Gastrocnemius medialis (tissue), 4 donors: ENCODE data around the gene RDH11. TPM values are rescaled to one million over a fixed set of nuclear protein-coding genes. Genes with fewer than 3 reads are reported as not detected.
A peak's percentile ranks its signal among the peaks of the same experiment; 100 is the strongest.

Experiments
- ATAC-seq, 2 donors: fragments of 150-250 bp; one replicate each; pipeline ENCODE4 v1.9.1; 2016
- DNase-seq, 2 donors: peaks; one replicate each; pipeline ENCODE4 v3.0.0-alpha.2; 2019
- H3K27ac ChIP-seq, 4 donors: fragments of 200-600 bp; sonication (generic); 1 replicate in 1 of 4; 2 replicates in 3 of 4; pipeline ENCODE4 v1.5.1; 2016 to 2018; ENCODE audit warnings: mild to moderate bottlenecking in 2 of 4, moderate library complexity in 1 of 4
- H3K27me3 ChIP-seq, 3 donors: fragments of 200-600 bp; sonication (generic) in 2 of 3; 1 replicate in 1 of 3; 2 replicates in 2 of 3; pipeline versions ENCODE4 v1.5.1 to v1.6.0; 2016 to 2019; ENCODE audit warnings: mild to moderate bottlenecking in 1 of 3, moderate library complexity in 1 of 3
- H3K36me3 ChIP-seq, 2 donors: fragments of 200-600 bp; sonication (generic) in 1 of 2; one replicate each; pipeline ENCODE4 v1.5.1; 2017 to 2018
- H3K4me1 ChIP-seq, 2 donors: fragments of 200-600 bp; sonication (generic) in 1 of 2; one replicate each; pipeline ENCODE4 v1.5.1; 2016 to 2017; ENCODE audit warnings: mild to moderate bottlenecking in 2 of 2
- H3K4me3 ChIP-seq, 4 donors: fragments of 200-600 bp; sonication (generic) in 3 of 4; 1 replicate in 1 of 4; 2 replicates in 3 of 4; pipeline ENCODE4 v1.5.1; 2016 to 2019; ENCODE audit warnings: mild to moderate bottlenecking in 2 of 4
- H3K9me3 ChIP-seq, 3 donors: fragments of 200-600 bp; sonication (generic) in 2 of 3; 1 replicate in 1 of 3; 2 replicates in 2 of 3; pipeline ENCODE4 v1.5.1; 2016 to 2019
- POLR2A ChIP-seq, 2 donors: fragments of 450-650 bp; IDR thresholded peaks; one replicate each; pipeline ENCODE4 v1.6.1; 2017; ENCODE audit warnings: antibody characterized with exemption in 2 of 2, mild to moderate bottlenecking in 2 of 2, moderate library complexity in 2 of 2
- in situ Hi-C, 4 donors: fragments of 200-750 bp; cut with MboI; loops; one replicate each; pipeline versions ENCODE4 v1.15.0 to v1.8.0; 2017; ENCODE audit warnings: low sequenced_read_pairs in 4 of 4
- intact Hi-C: fragments of 100-400 bp; cut with DNase I; formaldehyde crosslinking; loops from one replicate; pipeline ENCODE4 v1.15.1; 2023; ENCODE audit warnings: low total_unique reads
- total RNA-seq, 4 donors: library from RNA; depleted of rRNA; stranded (reverse); fragments of >200 nt; gene quantifications; one replicate each; pipeline versions ENCODE4 v1.1.0 to v1.2.3, GENCODE V29; 2016
- TF ChIP-seq, protein P1 (sequence below), 5 experiments: fragments of 450-650 bp in 3 of 5; fragments of 200-600 bp in 2 of 5; sonication (generic) in 2 of 5; IDR thresholded peaks in 4 of 5; conservative IDR thresholded peaks in 1 of 5; 1 replicate in 4 of 5; 2 replicates in 1 of 5; pipeline ENCODE4 v1.5.1; 2016 to 2019; ENCODE audit warnings: antibody characterized with exemption in 5 of 5, mild to moderate bottlenecking in 3 of 5, moderate library complexity in 3 of 5

RDH11 gene
- total RNA-seq, 4 donors from 2014 or later: 6.6 to 8.3 (median 7.5) TPM

DNA sequence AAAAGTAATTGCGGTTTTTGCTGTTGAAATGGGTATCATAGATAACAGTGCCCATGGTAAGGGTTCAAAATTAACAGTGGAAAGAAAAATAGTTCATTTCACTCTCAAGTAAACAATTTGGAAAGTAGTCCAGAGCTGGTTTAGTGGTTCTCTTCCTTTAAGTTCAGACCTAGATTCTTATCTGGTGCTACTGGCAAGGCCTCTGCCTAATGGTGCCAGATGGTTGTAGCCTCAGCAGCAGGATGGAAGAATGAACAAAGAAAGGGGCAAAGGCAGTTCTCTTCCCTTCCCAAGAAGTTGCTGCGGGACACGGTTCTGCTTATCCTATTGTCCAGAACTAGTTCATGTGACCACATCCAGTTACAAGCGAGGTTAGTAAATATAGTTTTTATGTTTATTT, 65.4 kb downstream of the RDH11 start:
- no peak for TF ChIP-seq POLR2A (IDR thresholded peaks at IDR 0.05)
- TF ChIP-seq, protein P1, sequence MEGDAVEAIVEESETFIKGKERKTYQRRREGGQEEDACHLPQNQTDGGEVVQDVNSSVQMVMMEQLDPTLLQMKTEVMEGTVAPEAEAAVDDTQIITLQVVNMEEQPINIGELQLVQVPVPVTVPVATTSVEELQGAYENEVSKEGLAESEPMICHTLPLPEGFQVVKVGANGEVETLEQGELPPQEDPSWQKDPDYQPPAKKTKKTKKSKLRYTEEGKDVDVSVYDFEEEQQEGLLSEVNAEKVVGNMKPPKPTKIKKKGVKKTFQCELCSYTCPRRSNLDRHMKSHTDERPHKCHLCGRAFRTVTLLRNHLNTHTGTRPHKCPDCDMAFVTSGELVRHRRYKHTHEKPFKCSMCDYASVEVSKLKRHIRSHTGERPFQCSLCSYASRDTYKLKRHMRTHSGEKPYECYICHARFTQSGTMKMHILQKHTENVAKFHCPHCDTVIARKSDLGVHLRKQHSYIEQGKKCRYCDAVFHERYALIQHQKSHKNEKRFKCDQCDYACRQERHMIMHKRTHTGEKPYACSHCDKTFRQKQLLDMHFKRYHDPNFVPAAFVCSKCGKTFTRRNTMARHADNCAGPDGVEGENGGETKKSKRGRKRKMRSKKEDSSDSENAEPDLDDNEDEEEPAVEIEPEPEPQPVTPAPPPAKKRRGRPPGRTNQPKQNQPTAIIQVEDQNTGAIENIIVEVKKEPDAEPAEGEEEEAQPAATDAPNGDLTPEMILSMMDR (IDR thresholded peaks at IDR 0.05 in 4 of 5, conservative IDR thresholded peaks at IDR 0.05 in 1 of 5): no peak
- in situ Hi-C loops (no loop called here), intact Hi-C loops (no loop called here)
- no peak overlapping the region for H3K4me3 ChIP-seq
- H3K27ac ChIP-seq: peak overlapping the region in 1 of 4 donors; percentile 36
- no peaks in the 10 kb centered on the region for H3K27me3 ChIP-seq
- peaks cover 0 to 10% of the 10 kb centered on the region in 2 donors for H3K4me1 ChIP-seq
- DNase-seq (no peak), ATAC-seq (no peak)
- peaks cover 0 to 15% of the 10 kb centered on the region in 2 donors for H3K36me3 ChIP-seq
- H3K9me3 ChIP-seq: no peaks in the 10 kb centered on the region

DNA sequence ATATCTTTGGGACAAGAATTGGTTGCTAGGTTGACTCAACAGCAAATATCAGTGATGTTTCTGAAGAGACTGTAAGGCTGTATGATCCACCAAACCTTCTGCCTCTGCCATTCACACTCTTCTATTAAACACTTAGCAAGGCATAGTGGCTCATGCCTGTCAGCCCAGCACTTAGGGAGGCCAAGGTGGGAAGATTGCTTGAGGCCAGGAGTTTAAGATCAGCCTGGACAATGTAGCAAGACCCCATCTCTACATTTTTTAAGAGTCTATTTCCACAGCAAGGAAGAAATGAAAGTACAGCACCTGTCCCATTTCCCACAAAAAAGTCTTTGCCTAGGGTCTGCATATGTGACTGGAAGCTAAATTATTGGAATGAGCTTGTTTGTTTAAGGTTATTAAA, 68.0 kb downstream of the RDH11 start:
- TF ChIP-seq POLR2A (IDR thresholded peaks at IDR 0.05): no peak
- TF ChIP-seq, protein P1 (IDR thresholded peaks at IDR 0.05 in 4 of 5, conservative IDR thresholded peaks at IDR 0.05 in 1 of 5): no peak
- Histone ChIP-seq H3K27me3 (no peaks in the 10 kb centered on the region), H3K4me3 (no peak overlapping the region), H3K9me3 (no peaks in the 10 kb centered on the region), H3K36me3 (peaks cover 0 to 14% of the 10 kb centered on the region in 2 donors), H3K27ac (peak overlapping the region in 1 of 4 donors; percentile 51), H3K4me1 (peaks cover 13 to 16% of the 10 kb centered on the region in 2 donors)
- in situ Hi-C loops: no loop called here
- intact Hi-C loops: no loop called here
- DNase-seq: no peak
- no peak for ATAC-seq

Other genes with a start within 250 kb of the RDH11 start
- gene TMEM229B, start 207.0 kb downstream of the RDH11 start, total RNA-seq: 1 to 10 TPM in 1 of 4 donors, under 1 TPM in 2, not detected in 1; 0.07 to 3.3 (median 0.20) TPM
- 1 to 10 TPM in 3 of 4 donors, under 1 TPM in 1; 0.75 to 3.4 (median 2.5) TPM for gene PLEKHH1, start 162.5 kb downstream of the RDH11 start, total RNA-seq
- gene PIGH, start 95.5 kb downstream of the RDH11 start, total RNA-seq: 10 to 100 TPM; 27.8 to 48.5 (median 35.3) TPM
- gene ARG2, start 75.8 kb downstream of the RDH11 start, total RNA-seq: 100 to 1,000 TPM in 2 of 4 donors, 1 to 10 TPM in 2; 4.0 to 662 (median 152) TPM
- 10 to 100 TPM; 33.7 to 69.1 (median 52.8) TPM for gene VTI1B, start 21.1 kb downstream of the RDH11 start, total RNA-seq
- under 1 TPM in 1 of 4 donors, not detected in 3; 0.13 TPM for gene RDH12, start 6.1 kb upstream of the RDH11 start, total RNA-seq
- gene ZFYVE26, start 120.8 kb upstream of the RDH11 start, total RNA-seq: 10 to 100 TPM; 16.3 to 26.3 (median 17.6) TPM
- gene RAD51B, start 124.0 kb upstream of the RDH11 start, total RNA-seq: 1 to 10 TPM; 1.6 to 3.3 (median 2.4) TPM